Neural cell (in vitro differentiated cells): ENCODE measurements around the gene SOCS3. TPM values are rescaled to one million over a fixed set of nuclear protein-coding genes. Genes with fewer than 3 reads are reported as not detected.

ENCODE experiments used
- H2AFZ ChIP-seq: fragments of 200-600, 300-800 bp; sonication (generic), shearing (Covaris generic); 2 replicates; pipeline ENCODE4 v1.6.0; 2014; ENCODE audit warnings: low read depth, mild to moderate bottlenecking, antibody characterized with exemption, low read length, moderate library complexity
- H3F3A ChIP-seq: fragments of 200-600 bp; shearing (Covaris generic); 2 replicates; pipeline ENCODE4 v1.6.1; 2016; ENCODE audit warnings: mild to moderate bottlenecking, moderate library complexity, mixed read lengths, antibody characterized with exemption, low read length; ENCODE audit not compliant: insufficient read depth, poor library complexity, severe bottlenecking
- H3K27ac ChIP-seq: fragments of 200-600, 300-800 bp; sonication (generic), shearing (Covaris generic); 2 replicates; pipeline ENCODE4 v1.5.1; 2014; ENCODE audit warnings: mild to moderate bottlenecking, low read length, moderate library complexity
- H3K27me3 ChIP-seq: fragments of 300-800, 200-600 bp; sonication (generic), shearing (Covaris generic); 2 replicates; pipeline ENCODE4 v1.6.0; 2014; ENCODE audit warnings: mild to moderate bottlenecking, low read depth, low read length, moderate library complexity; ENCODE audit not compliant: insufficient read depth
- H3K36me3 ChIP-seq: fragments of 300-800, 200-600 bp; sonication (generic), shearing (Covaris generic); 2 replicates; pipeline ENCODE4 v1.5.1; 2014; ENCODE audit warnings: mild to moderate bottlenecking, antibody characterized with exemption, low read length, moderate library complexity; ENCODE audit not compliant: insufficient read depth
- H3K4me2 ChIP-seq: fragments of 300-800, 200-600 bp; sonication (generic), shearing (Covaris generic); 2 replicates; pipeline ENCODE4 v1.6.0; 2014; ENCODE audit warnings: mild to moderate bottlenecking, low read length
- H3K4me3 ChIP-seq: fragments of 300-800, 200-600 bp; sonication (generic), shearing (Covaris generic); 2 replicates; pipeline ENCODE4 v1.5.1; 2014; ENCODE audit warnings: mild to moderate bottlenecking, low read length, moderate library complexity
- H3K79me2 ChIP-seq: fragments of 200-600 bp; shearing (Covaris generic); replicated peaks from 2 replicates; pipeline ENCODE4 v1.6.0; 2014; ENCODE audit warnings: mild to moderate bottlenecking, low read length, moderate library complexity; ENCODE audit not compliant: insufficient read depth
- H3K9ac ChIP-seq: fragments of 300-800, 200-600 bp; sonication (generic), shearing (Covaris generic); 2 replicates; pipeline ENCODE4 v1.6.1; 2016; ENCODE audit warnings: mild to moderate bottlenecking, low read length, mixed read lengths
- H3K9me2 ChIP-seq: fragments of 200-600 bp; shearing (Covaris generic); 2 replicates; pipeline ENCODE4 v1.6.1; 2016; ENCODE audit warnings: mild to moderate bottlenecking, low read length, mixed read lengths; ENCODE audit not compliant: insufficient read depth
- H3K9me3 ChIP-seq: fragments of 200-600, 300-800 bp; sonication (generic), shearing (Covaris generic); 2 replicates; pipeline ENCODE4 v1.6.1; 2016; ENCODE audit warnings: mild to moderate bottlenecking, mixed run types, low read length, moderate library complexity, mixed read lengths
- H4K20me1 ChIP-seq: fragments of 200-600 bp; shearing (Covaris generic); 2 replicates; pipeline ENCODE4 v1.6.1; 2016; ENCODE audit warnings: mild to moderate bottlenecking, mixed run types; ENCODE audit not compliant: insufficient read depth
- CTCF ChIP-seq: fragments of 450-650 bp; IDR thresholded peaks from 2 replicates; pipeline ENCODE4 v1.5.1; 2014; ENCODE audit warnings: antibody characterized with exemption, mild to moderate bottlenecking, moderate library complexity; ENCODE audit not compliant: poor library complexity, severe bottlenecking
- EP300 ChIP-seq: fragments of 450-650 bp; conservative IDR thresholded peaks from 2 replicates; pipeline ENCODE4 v1.6.1; 2014; ENCODE audit warnings: antibody characterized with exemption, mild to moderate bottlenecking, moderate library complexity; ENCODE audit not compliant: poor library complexity, severe bottlenecking
- EZH2 ChIP-seq: fragments of 200-600, 300-800 bp; shearing (Covaris generic), sonication (generic); IDR thresholded peaks from 2 replicates; pipeline ENCODE4 v1.6.1; 2014; ENCODE audit warnings: antibody characterized with exemption, low read length, borderline replicate concordance, mild to moderate bottlenecking; ENCODE audit not compliant: insufficient read depth, poor library complexity, severe bottlenecking
- MXI1 ChIP-seq: fragments of 450-650 bp; conservative IDR thresholded peaks from 2 replicates; pipeline ENCODE4 v1.6.1; 2014; ENCODE audit warnings: antibody characterized with exemption, mild to moderate bottlenecking; ENCODE audit not compliant: poor library complexity, severe bottlenecking
- POLR2AphosphoS5 ChIP-seq: IDR thresholded peaks from 2 replicates; pipeline ENCODE4 v1.6.1; 2012
- RAD21 ChIP-seq: fragments of 450-650 bp; conservative IDR thresholded peaks from 2 replicates; pipeline ENCODE4 v1.6.1; 2014; ENCODE audit warnings: antibody characterized with exemption, mild to moderate bottlenecking, moderate library complexity
- SMC3 ChIP-seq: fragments of 450-650 bp; conservative IDR thresholded peaks from 2 replicates; pipeline ENCODE4 v1.6.1; 2014; ENCODE audit warnings: antibody characterized with exemption, mild to moderate bottlenecking, moderate library complexity; ENCODE audit not compliant: poor library complexity
- TAF1 ChIP-seq: IDR thresholded peaks from 2 replicates; pipeline ENCODE4 v1.6.1; 2012; ENCODE audit warnings: low read depth
- polyA plus RNA-seq: library from polyadenylated mRNA; depleted of rRNA; stranded (reverse); fragments of >200 nt; gene quantifications from 2 replicates; pipeline ENCODE4 v1.2.3, GENCODE V29; 2014
- TF ChIP-seq, protein P1 (sequence below): IDR thresholded peaks from 2 replicates; pipeline ENCODE4 v1.6.1; 2012; ENCODE audit warnings: borderline replicate concordance

Gene SOCS3
- polyA plus RNA-seq, 1 donor from 2014 or later, result 5.4 TPM

GRCh38 chr17:78369791-78370381 is 10.0 kb upstream of the SOCS3 start:
- no peaks in the 10 kb centered on the region for H4K20me1 ChIP-seq
- H3K27ac ChIP-seq, result no peak overlapping the region
- H3K36me3 ChIP-seq, result no peaks in the 10 kb centered on the region
- no peaks in the 10 kb centered on the region for H3K27me3 ChIP-seq
- no peak overlapping the region for H3K4me3 ChIP-seq
- no peak for TF ChIP-seq EZH2
- no peak overlapping the region for H3K9ac ChIP-seq
- H2AFZ ChIP-seq, result no peak overlapping the region
- H3K9me3 ChIP-seq, result no peaks in the 10 kb centered on the region
- H3K4me2 ChIP-seq, result no peak overlapping the region
- H3K79me2 ChIP-seq, result no peaks in the 10 kb centered on the region
- H3K9me2 ChIP-seq, result no peaks in the 10 kb centered on the region
- H3F3A ChIP-seq, result no peaks in the 10 kb centered on the region

- TF ChIP-seq SMC3 (no peak), TAF1 (no peak), MXI1 (no peak)
- TF ChIP-seq, protein P1, sequence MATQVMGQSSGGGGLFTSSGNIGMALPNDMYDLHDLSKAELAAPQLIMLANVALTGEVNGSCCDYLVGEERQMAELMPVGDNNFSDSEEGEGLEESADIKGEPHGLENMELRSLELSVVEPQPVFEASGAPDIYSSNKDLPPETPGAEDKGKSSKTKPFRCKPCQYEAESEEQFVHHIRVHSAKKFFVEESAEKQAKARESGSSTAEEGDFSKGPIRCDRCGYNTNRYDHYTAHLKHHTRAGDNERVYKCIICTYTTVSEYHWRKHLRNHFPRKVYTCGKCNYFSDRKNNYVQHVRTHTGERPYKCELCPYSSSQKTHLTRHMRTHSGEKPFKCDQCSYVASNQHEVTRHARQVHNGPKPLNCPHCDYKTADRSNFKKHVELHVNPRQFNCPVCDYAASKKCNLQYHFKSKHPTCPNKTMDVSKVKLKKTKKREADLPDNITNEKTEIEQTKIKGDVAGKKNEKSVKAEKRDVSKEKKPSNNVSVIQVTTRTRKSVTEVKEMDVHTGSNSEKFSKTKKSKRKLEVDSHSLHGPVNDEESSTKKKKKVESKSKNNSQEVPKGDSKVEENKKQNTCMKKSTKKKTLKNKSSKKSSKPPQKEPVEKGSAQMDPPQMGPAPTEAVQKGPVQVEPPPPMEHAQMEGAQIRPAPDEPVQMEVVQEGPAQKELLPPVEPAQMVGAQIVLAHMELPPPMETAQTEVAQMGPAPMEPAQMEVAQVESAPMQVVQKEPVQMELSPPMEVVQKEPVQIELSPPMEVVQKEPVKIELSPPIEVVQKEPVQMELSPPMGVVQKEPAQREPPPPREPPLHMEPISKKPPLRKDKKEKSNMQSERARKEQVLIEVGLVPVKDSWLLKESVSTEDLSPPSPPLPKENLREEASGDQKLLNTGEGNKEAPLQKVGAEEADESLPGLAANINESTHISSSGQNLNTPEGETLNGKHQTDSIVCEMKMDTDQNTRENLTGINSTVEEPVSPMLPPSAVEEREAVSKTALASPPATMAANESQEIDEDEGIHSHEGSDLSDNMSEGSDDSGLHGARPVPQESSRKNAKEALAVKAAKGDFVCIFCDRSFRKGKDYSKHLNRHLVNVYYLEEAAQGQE, result no peak
- Histone ChIP-seq H3F3A (no peaks in the 10 kb centered on the region), H3K27me3 (no peaks in the 10 kb centered on the region), H3K4me2 (no peak overlapping the region), H3K4me3 (no peak overlapping the region), H3K27ac (no peak overlapping the region), H2AFZ (no peak overlapping the region), H3K9me3 (no peaks in the 10 kb centered on the region), H3K79me2 (no peaks in the 10 kb centered on the region), H3K9me2 (no peaks in the 10 kb centered on the region), H3K36me3 (no peaks in the 10 kb centered on the region), H3K9ac (no peak overlapping the region), H4K20me1 (no peaks in the 10 kb centered on the region)
Measured at GRCh38 chr17:78368854-78369495, 9.1 kb upstream of the SOCS3 start.

DNA sequence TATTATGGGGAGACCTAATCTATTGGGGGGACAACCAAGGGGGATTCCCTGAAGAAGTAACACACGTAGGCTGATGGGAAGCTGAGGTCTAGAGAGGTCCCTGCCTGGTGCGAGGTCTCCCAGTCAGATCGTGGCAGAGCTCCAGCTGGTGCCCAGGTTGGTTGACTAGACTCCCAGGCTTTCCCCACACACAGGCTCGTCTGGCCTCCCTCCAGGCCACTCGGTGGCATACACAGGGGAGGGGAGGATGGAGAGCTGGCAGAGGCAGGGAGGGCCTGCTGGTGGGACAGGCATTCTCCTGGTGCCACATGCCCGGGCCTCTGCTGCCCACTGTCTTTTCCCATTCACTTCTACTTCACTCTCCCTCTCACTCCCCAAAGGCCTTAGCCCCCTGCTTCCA is 8.5 kb upstream of the SOCS3 start:
- H3K27me3 ChIP-seq, result no peaks in the 10 kb centered on the region
- no peak overlapping the region for H3K4me3 ChIP-seq
- H3K4me2 ChIP-seq, result no peak overlapping the region
- no peaks in the 10 kb centered on the region for H3K9me3 ChIP-seq
- no peaks in the 10 kb centered on the region for H3K36me3 ChIP-seq
- H3K27ac ChIP-seq, result no peak overlapping the region
- no peaks in the 10 kb centered on the region for H3F3A ChIP-seq
- no peak overlapping the region for H2AFZ ChIP-seq
- TF ChIP-seq MXI1, result no peak
- no peak for TF ChIP-seq EZH2
- no peak for TF ChIP-seq CTCF
- no peak for TF ChIP-seq EP300
- TF ChIP-seq POLR2AphosphoS5, result no peak
- TF ChIP-seq RAD21, result no peak
- TF ChIP-seq TAF1, result no peak
- TF ChIP-seq, protein P1, result no peak
- TF ChIP-seq SMC3, result no peak
- no peaks in the 10 kb centered on the region for H3K9me2 ChIP-seq
- no peaks in the 10 kb centered on the region for H3K79me2 ChIP-seq
- H3K9ac ChIP-seq, result no peak overlapping the region
- H4K20me1 ChIP-seq, result no peaks in the 10 kb centered on the region
